HepG2 (cell line): ENCODE results near the gene SMIM38. TPM values are rescaled to one million over a fixed set of nuclear protein-coding genes. Genes with fewer than 3 reads are reported as not detected.

Source experiments
- ARID2 ChIP-seq: sonication (generic); formaldehyde crosslinking; IDR thresholded peaks from 2 replicates; pipeline ENCODE4 v1.8.1; 2022; ENCODE audit warnings: mild to moderate bottlenecking, missing genetic modification reagents, borderline replicate concordance
- ARNTL ChIP-seq: sonication (generic); formaldehyde crosslinking; IDR thresholded peaks from 2 replicates; pipeline ENCODE4 v1.4.0; 2020; ENCODE audit warnings: mild to moderate bottlenecking, missing genetic modification reagents
- ATF2 ChIP-seq: sonication (generic); formaldehyde crosslinking; IDR thresholded peaks from 2 replicates; pipeline ENCODE4 v1.4.0; 2020; ENCODE audit warnings: missing genetic modification reagents
- CCDC6 ChIP-seq: sonication (generic); formaldehyde crosslinking; IDR thresholded peaks from 2 replicates; pipeline ENCODE4 v1.8.1; 2022; ENCODE audit warnings: mild to moderate bottlenecking, missing genetic modification reagents, moderate library complexity
- DRAP1 ChIP-seq: IDR thresholded peaks from 2 replicates; pipeline ENCODE4 v1.6.1; 2016; ENCODE audit warnings: missing genetic modification reagents, missing compliant biosample characterization
- GATAD2A ChIP-seq: IDR thresholded peaks from 2 replicates; pipeline ENCODE4 v1.6.1; 2016
- GPN1 ChIP-seq: sonication (generic); formaldehyde crosslinking; IDR thresholded peaks from 2 replicates; pipeline ENCODE4 v1.5.1; 2020; ENCODE audit warnings: missing genetic modification reagents, borderline replicate concordance
- HDAC1 ChIP-seq: sonication (generic); formaldehyde crosslinking; IDR thresholded peaks from 2 replicates; pipeline ENCODE4 v1.5.1; 2020; ENCODE audit warnings: mild to moderate bottlenecking, missing genetic modification reagents
- HNRNPL ChIP-seq: fragments of 200-400 bp; formaldehyde crosslinking; IDR thresholded peaks from 2 replicates; pipeline ENCODE4 v1.6.1; 2017; ENCODE audit warnings: mild to moderate bottlenecking, low read depth, low read length
- KDM1A ChIP-seq: IDR thresholded peaks from 2 replicates; pipeline ENCODE4 v1.6.1; 2016; ENCODE audit warnings: missing compliant biosample characterization
- RAD51 ChIP-seq: fragments of 450-650 bp; IDR thresholded peaks from 2 replicates; pipeline ENCODE4 v1.6.1; 2016; ENCODE audit warnings: borderline replicate concordance
- SALL2 ChIP-seq: sonication (generic); formaldehyde crosslinking; IDR thresholded peaks from 2 replicates; pipeline ENCODE4 v1.8.1; 2023; ENCODE audit warnings: mild to moderate bottlenecking, missing genetic modification reagents, inconsistent platforms
- SOX6 ChIP-seq, 2 experiments: fragments of 450-650 bp in 1 of 2; sonication (generic) in 1 of 2; formaldehyde crosslinking in 1 of 2; IDR thresholded peaks; 2 replicates each; pipeline versions ENCODE4 v1.4.0 to v1.6.1; 2017 to 2020; ENCODE audit warnings: antibody characterized with exemption in 1 of 2, mild to moderate bottlenecking in 1 of 2, missing genetic modification reagents in 1 of 2
- TBL1XR1 ChIP-seq: fragments of 150-350 bp; IDR thresholded peaks from 2 replicates; pipeline ENCODE4 v1.6.1; 2014; ENCODE audit warnings: borderline replicate concordance, low read length; ENCODE audit not compliant: partially characterized antibody
- ZBTB21 ChIP-seq: sonication (generic); formaldehyde crosslinking; IDR thresholded peaks from 2 replicates; pipeline ENCODE4 v1.4.0; 2020; ENCODE audit warnings: missing genetic modification reagents
- ZFP1 ChIP-seq: IDR thresholded peaks from 2 replicates; pipeline ENCODE4 v1.6.1; 2016
- ZFP62 ChIP-seq: sonication (generic); formaldehyde crosslinking; IDR thresholded peaks from 2 replicates; pipeline ENCODE4 v1.4.0; 2020; ENCODE audit warnings: missing genetic modification reagents
- ZNF292 ChIP-seq: sonication (generic); formaldehyde crosslinking; IDR thresholded peaks from 2 replicates; pipeline ENCODE4 v1.8.1; 2022; ENCODE audit warnings: mild to moderate bottlenecking, low read depth, missing genetic modification reagents, borderline replicate concordance
- ZNF30 ChIP-seq: sonication (generic); formaldehyde crosslinking; IDR thresholded peaks from 2 replicates; pipeline ENCODE4 v1.5.0; 2020; ENCODE audit warnings: mild to moderate bottlenecking, missing genetic modification reagents
- ZNF432 ChIP-seq: sonication (generic); formaldehyde crosslinking; IDR thresholded peaks from 2 replicates; pipeline ENCODE4 v1.5.0; 2020; ENCODE audit warnings: missing genetic modification reagents, mild to moderate bottlenecking, borderline replicate concordance
- ZNF496 ChIP-seq: sonication (generic); formaldehyde crosslinking; IDR thresholded peaks from 2 replicates; pipeline ENCODE4 v1.8.1; 2023; ENCODE audit warnings: mild to moderate bottlenecking, moderate library complexity, missing genetic modification reagents; ENCODE audit not compliant: insufficient replicate concordance
- ZNF543 ChIP-seq: sonication (generic); formaldehyde crosslinking; IDR thresholded peaks from 2 replicates; pipeline ENCODE4 v1.4.0; 2020; ENCODE audit warnings: mild to moderate bottlenecking, missing genetic modification reagents
- ZNF572 ChIP-seq: sonication (generic); formaldehyde crosslinking; IDR thresholded peaks from 2 replicates; pipeline ENCODE4 v1.5.1; 2020; ENCODE audit warnings: mild to moderate bottlenecking, missing genetic modification reagents
- ZNF614 ChIP-seq: IDR thresholded peaks from 2 replicates; pipeline ENCODE4 v1.6.1; 2018; ENCODE audit warnings: missing biosample characterization, missing genetic modification reagents, inconsistent platforms, borderline replicate concordance
- ZNF761 ChIP-seq: sonication (generic); formaldehyde crosslinking; conservative IDR thresholded peaks from 2 replicates; pipeline ENCODE4 v1.4.0; 2020; ENCODE audit warnings: mild to moderate bottlenecking, missing genetic modification reagents
- ZNF879 ChIP-seq: sonication (generic); formaldehyde crosslinking; IDR thresholded peaks from 2 replicates; pipeline ENCODE4 v1.8.1; 2023; ENCODE audit warnings: missing genetic modification reagents
- polyA plus RNA-seq, 8 experiments: library from polyadenylated mRNA; depleted of rRNA in 3 of 8; stranded (reverse) in 7 of 8; unstranded in 1 of 8; fragments of >200 nt; fragmentation: Illumina TruSeq in 4 of 8; extraction: Trizol in 4 of 8; gene quantifications; 2 replicates each; pipeline versions ENCODE4 v1.2.1 to v1.2.3, GENCODE V29; 2011 to 2016; ENCODE audit warnings: low read depth in 4 of 8, missing spikeins in 1 of 8, mixed read lengths in 1 of 8; ENCODE audit not compliant: insufficient read depth in 1 of 8
- total RNA-seq, 5 experiments: library from RNA; depleted of rRNA; stranded (reverse); fragments of >200 nt; fragmentation: Illumina TruSeq; extraction: Trizol; gene quantifications; 2 replicates each; pipeline ENCODE4 v1.2.3, GENCODE V29; 2016; ENCODE audit warnings: low read depth in 1 of 5
- TF ChIP-seq, protein P1 (sequence below): sonication (generic); formaldehyde crosslinking; IDR thresholded peaks from 2 replicates; pipeline ENCODE4 v1.4.0; 2020; ENCODE audit warnings: missing genetic modification reagents

SMIM38 gene
- total and polyA plus RNA-seq, 2 of the 13 experiments (the other 11 are each of a cell fraction or from before 2014, with no cell fraction given): 0.30 to 0.40 TPM

DNA sequence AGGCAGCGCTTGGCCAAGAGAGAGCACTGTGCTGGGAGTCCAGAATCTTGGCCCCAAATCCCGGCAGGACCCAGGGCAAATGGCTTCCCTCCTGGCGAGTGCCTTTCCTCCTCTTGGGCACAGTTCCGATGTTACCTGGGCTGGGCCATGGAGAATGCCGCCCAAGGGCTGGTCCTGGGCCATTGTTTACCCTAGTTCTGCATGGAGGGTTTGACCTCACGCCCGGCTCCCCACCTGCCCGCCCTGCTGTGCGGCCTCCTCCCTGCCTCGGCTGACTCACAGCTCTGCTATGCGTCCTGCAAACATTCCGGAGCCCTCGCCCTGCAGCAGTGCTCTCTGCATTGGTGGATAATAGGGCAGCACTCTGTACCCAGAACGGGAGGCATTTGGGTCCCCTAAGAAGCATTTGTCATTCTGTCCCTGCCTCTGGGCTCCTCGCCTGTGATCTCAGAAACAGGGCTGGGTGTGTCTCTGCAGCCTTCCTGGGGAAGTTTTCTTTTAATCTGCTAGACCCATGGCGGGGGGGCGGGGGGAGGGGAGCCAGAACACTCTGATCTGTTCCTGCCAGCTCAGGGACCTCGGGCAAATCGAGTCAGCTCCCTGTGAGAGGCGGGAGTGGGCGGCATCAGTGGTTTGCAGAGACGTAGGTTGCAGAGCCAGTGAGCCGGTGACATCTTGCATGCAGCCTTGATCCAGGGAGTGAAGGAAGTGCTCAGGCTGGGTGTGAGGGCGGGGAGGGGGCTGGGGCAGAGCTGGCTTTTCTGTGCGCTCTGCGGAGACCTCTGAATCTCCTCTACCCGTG lies 32.9 kb upstream of the SMIM38 start (continued):
- no peak for TF ChIP-seq TBL1XR1
- TF ChIP-seq ZNF879 (CRISPR knock-in tag): no peak
- peak; percentile 63; the same call in 1 of the 2 replicates for TF ChIP-seq ZNF761
- TF ChIP-seq SALL2: no peak
- no peak for TF ChIP-seq ZNF496 (CRISPR knock-in tag)
- peak; percentile 86 for TF ChIP-seq HDAC1 (CRISPR knock-in tag)
- no peak for TF ChIP-seq ZFP62 (CRISPR knock-in tag)
- TF ChIP-seq, protein P1, sequence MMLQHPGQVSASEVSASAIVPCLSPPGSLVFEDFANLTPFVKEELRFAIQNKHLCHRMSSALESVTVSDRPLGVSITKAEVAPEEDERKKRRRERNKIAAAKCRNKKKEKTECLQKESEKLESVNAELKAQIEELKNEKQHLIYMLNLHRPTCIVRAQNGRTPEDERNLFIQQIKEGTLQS (CRISPR knock-in tag): peak; percentile 100
- 0 out of 2 replicates have a peak, but pooled peaks have one; percentile 46 for TF ChIP-seq ZNF572 (CRISPR knock-in tag)
- TF ChIP-seq ARID2: no peak
- no peak for TF ChIP-seq RAD51
- TF ChIP-seq ZNF292 (CRISPR knock-in tag): peak; percentile 72
- TF ChIP-seq ATF2: 0 out of 2 replicates have a peak, but pooled peaks have one; percentile 57
- TF ChIP-seq ZFP1 (CRISPR knock-in tag): peak; percentile 56; the same call in 1 of the 2 replicates
- TF ChIP-seq ZNF614 (CRISPR knock-in tag): peak; percentile 51; the same call in 1 of the 2 replicates
- TF ChIP-seq ZNF432 (CRISPR knock-in tag): no peak
- TF ChIP-seq KDM1A (CRISPR knock-in tag): peak; percentile 30; the same call in 1 of the 2 replicates
- no peak for TF ChIP-seq SOX6 (IDR thresholded peaks at IDR 0.05)
- peak; percentile 77 for TF ChIP-seq SOX6 (CRISPR knock-in tag; IDR thresholded peaks at IDR 0.05)
- 0 out of 2 replicates have a peak, but pooled peaks have one; percentile 22 for TF ChIP-seq CCDC6 (CRISPR knock-in tag)
- peak; percentile 85 for TF ChIP-seq GATAD2A (CRISPR knock-in tag)
- peak; percentile 81; the same call in 1 of the 2 replicates for TF ChIP-seq HNRNPL
- TF ChIP-seq ZNF30: no peak
- peak; percentile 65; the same call in 1 of the 2 replicates for TF ChIP-seq ZNF543
- TF ChIP-seq GPN1 (CRISPR knock-in tag): no peak
- peak; percentile 71; the same call in 1 of the 2 replicates for TF ChIP-seq ZBTB21
- peak; percentile 43; the same call in 1 of the 2 replicates for TF ChIP-seq DRAP1 (CRISPR knock-in tag)
- TF ChIP-seq ARNTL: peak; percentile 36; the same call in 1 of the 2 replicates
